ENCODE measurements around the gene UMPS. TPM values are rescaled to one million over a fixed set of nuclear protein-coding genes. Genes with fewer than 3 reads are reported as not detected.

The UMPS gene
- total and polyA plus RNA-seq, 8 donors = 18.8 to 42.0 (median 36.8) TPM

GRCh38 chr3:124722589-124722988, 7.7 kb upstream of the UMPS start:
- Histone ChIP-seq H3K36me3 (no peaks in the 10 kb centered on the region), H3K9me3 (no peaks in the 10 kb centered on the region), H3K27me3 (peaks cover 3 to 44% of the 10 kb centered on the region in 2 donors), H3K27ac (no peak overlapping the region), H3K4me3 (no peak overlapping the region), H3K4me1 (no peaks in the 10 kb centered on the region)
- DNase-seq = no peak
- intact Hi-C loops (cut with DNase I) = no loop called here
- ATAC-seq = no peak
- TF ChIP-seq, protein P1, sequence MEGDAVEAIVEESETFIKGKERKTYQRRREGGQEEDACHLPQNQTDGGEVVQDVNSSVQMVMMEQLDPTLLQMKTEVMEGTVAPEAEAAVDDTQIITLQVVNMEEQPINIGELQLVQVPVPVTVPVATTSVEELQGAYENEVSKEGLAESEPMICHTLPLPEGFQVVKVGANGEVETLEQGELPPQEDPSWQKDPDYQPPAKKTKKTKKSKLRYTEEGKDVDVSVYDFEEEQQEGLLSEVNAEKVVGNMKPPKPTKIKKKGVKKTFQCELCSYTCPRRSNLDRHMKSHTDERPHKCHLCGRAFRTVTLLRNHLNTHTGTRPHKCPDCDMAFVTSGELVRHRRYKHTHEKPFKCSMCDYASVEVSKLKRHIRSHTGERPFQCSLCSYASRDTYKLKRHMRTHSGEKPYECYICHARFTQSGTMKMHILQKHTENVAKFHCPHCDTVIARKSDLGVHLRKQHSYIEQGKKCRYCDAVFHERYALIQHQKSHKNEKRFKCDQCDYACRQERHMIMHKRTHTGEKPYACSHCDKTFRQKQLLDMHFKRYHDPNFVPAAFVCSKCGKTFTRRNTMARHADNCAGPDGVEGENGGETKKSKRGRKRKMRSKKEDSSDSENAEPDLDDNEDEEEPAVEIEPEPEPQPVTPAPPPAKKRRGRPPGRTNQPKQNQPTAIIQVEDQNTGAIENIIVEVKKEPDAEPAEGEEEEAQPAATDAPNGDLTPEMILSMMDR (IDR thresholded peaks at IDR 0.05) = no peak

GRCh38 chr3:124730941-124731297, 667 bp downstream of the UMPS start:
- ATAC-seq = peak; percentile 7

DNA sequence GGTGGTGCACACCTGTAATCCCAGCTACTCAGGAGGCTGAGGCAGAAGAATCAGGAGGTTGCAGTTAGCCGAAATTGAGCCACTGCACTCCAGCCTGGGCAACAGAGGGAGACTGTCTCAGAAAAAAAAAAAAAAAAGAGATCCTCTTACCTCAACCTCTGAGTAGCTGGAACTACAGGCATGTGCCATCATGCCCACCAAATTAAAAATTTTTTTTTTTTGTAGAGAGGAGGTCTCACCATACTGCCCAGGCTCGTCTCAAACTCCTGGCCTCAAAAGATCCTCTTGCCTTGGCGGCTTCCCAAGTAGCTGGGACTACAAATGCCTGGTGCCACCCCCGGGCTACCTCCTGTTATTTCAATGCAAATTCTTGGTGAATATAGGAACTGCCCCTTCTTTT, 1.5 kb downstream of the UMPS start:
- TF ChIP-seq, protein P1 (IDR thresholded peaks at IDR 0.05) = no peak
- Histone ChIP-seq H3K36me3 (peaks cover 0 to 20% of the 10 kb centered on the region in 2 donors), H3K4me1 (peaks cover 9 to 17% of the 10 kb centered on the region in 2 donors), H3K4me3 (no peak overlapping the region), H3K27ac (no peak overlapping the region), H3K27me3 (peaks cover 0 to 21% of the 10 kb centered on the region in 2 donors), H3K9me3 (no peaks in the 10 kb centered on the region)
- ATAC-seq (no peak), DNase-seq (no peak)
- intact Hi-C loops (cut with DNase I) = no loop called here

More at GRCh38 chr3:124730941-124731297, 667 bp downstream of the UMPS start:
- TF ChIP-seq, protein P1 (IDR thresholded peaks at IDR 0.05) = no peak
- Histone ChIP-seq H3K9me3 (no peaks in the 10 kb centered on the region), H3K27ac (peak overlapping the region; percentile 41 to 75), H3K36me3 (peaks cover 0 to 13% of the 10 kb centered on the region in 2 donors), H3K4me3 (peak overlapping the region; percentile 77 to 79), H3K27me3 (peaks cover 0 to 29% of the 10 kb centered on the region in 2 donors), H3K4me1 (peaks cover 9 to 17% of the 10 kb centered on the region in 2 donors)
- DNase-seq = no peak
- intact Hi-C loops (cut with DNase I) = no loop called here

DNA sequence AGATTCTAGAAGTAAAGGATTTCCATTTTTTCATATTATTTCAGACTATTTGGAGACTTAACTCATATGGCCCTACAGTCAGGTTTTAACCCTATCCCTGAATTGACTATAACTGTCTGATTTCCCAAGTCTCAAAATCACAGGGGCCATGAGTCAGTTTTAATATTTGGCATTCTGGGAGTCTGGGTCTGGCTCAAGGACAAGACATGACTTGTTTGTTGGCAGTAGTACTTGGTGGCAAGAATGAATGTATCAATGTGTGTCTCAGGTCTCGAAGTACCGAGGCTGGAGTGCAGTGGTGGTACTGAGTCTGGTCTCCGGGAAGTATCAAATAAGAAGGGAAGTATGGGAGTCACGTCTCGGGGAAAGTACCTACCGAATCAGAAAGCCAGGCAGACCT, 10.8 kb downstream of the UMPS start:
- Histone ChIP-seq H3K4me1 (no peaks in the 10 kb centered on the region), H3K27ac (no peak overlapping the region), H3K9me3 (no peaks in the 10 kb centered on the region), H3K27me3 (no peaks in the 10 kb centered on the region), H3K4me3 (no peak overlapping the region), H3K36me3 (peaks cover 0 to 96% of the 10 kb centered on the region in 2 donors)
- TF ChIP-seq, protein P1 (IDR thresholded peaks at IDR 0.05) = no peak
- ATAC-seq (no peak), DNase-seq (no peak)
- intact Hi-C loops (cut with DNase I) = no loop called here

DNA sequence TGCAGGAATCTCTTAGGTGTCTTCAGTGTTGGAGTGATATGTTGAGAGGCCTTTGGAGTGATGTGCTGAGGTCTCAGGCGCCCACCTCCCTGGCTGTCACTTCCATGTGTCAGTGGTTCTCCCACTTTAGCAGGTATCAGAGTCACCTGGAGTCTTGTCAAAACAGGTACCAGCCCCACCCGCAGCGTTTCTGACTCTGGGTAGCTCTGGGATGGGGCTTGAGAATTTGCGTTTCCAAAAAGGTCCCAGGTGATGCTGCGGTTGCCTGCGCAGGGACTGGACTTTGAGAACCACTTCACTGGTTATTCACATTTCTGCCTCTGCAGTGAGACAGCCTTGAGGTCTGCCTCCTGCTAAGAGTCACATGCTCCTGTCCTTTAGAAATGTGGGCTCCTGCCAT, 15.5 kb downstream of the UMPS start:
- intact Hi-C loops (cut with DNase I) = no loop called here
- Histone ChIP-seq H3K4me3 (no peak overlapping the region), H3K27ac (no peak overlapping the region), H3K27me3 (no peaks in the 10 kb centered on the region), H3K4me1 (no peaks in the 10 kb centered on the region), H3K36me3 (peaks cover 0 to 67% of the 10 kb centered on the region in 2 donors), H3K9me3 (no peaks in the 10 kb centered on the region)
- DNase-seq (no peak), ATAC-seq (no peak)
- TF ChIP-seq, protein P1 (IDR thresholded peaks at IDR 0.05) = no peak
